GM12872 (cell line): Measurements from ENCODE around the gene SLAIN1.

ENCODE experiments used
- CTCF ChIP-seq: IDR thresholded peaks from 3 replicates; pipeline ENCODE4 v1.5.1; 2011; ENCODE audit warnings: low read depth, mild to moderate bottlenecking, low read length, moderate library complexity; ENCODE audit not compliant: insufficient read depth

The SLAIN1 gene

DNA sequence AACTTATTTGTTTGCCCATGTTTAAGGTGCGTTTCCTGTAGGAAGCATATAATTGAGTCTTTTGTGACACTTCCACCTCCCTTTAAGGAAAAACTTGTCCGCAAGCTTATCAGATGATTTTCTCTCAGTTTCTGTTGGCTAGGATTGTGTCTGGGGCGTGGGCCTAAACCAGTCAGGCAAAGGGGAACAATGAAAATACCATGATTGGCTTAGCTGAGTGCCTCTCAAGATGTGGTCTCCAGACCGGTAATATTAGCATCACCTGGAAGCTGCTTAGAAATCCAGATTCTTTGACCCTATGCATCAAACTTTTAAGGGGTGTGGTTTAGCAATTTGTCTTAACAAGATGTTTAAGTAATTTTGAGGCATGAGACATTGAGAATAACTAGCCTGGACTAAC is 20.0 kb downstream of the SLAIN1 start:
- no peak for TF ChIP-seq CTCF

GRCh38 chr13:77719128-77719527 is 21.6 kb downstream of the SLAIN1 start:
- no peak for TF ChIP-seq CTCF

GRCh38 chr13:77720988-77721387 is 23.5 kb downstream of the SLAIN1 start:
- TF ChIP-seq CTCF, result no peak

DNA sequence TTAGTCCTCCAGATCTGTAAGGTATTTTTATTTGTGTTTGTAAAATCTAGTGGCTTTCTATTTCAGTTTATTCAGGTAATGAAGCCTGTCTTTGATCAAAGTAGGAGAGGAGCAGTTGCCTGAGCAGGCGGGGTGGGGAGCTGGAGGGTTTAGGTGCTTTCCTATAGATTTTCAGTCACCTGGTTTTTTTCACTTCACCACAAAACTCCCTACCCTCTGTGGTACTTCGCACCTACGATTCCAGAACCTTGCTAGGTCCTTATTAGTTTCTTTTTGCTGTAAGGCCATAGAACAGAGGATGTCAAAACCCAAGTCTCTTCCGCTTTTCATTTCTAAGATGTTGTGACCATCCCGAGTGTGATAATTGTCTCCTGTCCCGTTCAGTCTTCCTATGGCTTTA is 26.6 kb downstream of the SLAIN1 start:
- TF ChIP-seq CTCF, result no peak

- no peak for TF ChIP-seq CTCF
Observed at GRCh38 chr13:77725071-77725470, 27.6 kb downstream of the SLAIN1 start.

DNA sequence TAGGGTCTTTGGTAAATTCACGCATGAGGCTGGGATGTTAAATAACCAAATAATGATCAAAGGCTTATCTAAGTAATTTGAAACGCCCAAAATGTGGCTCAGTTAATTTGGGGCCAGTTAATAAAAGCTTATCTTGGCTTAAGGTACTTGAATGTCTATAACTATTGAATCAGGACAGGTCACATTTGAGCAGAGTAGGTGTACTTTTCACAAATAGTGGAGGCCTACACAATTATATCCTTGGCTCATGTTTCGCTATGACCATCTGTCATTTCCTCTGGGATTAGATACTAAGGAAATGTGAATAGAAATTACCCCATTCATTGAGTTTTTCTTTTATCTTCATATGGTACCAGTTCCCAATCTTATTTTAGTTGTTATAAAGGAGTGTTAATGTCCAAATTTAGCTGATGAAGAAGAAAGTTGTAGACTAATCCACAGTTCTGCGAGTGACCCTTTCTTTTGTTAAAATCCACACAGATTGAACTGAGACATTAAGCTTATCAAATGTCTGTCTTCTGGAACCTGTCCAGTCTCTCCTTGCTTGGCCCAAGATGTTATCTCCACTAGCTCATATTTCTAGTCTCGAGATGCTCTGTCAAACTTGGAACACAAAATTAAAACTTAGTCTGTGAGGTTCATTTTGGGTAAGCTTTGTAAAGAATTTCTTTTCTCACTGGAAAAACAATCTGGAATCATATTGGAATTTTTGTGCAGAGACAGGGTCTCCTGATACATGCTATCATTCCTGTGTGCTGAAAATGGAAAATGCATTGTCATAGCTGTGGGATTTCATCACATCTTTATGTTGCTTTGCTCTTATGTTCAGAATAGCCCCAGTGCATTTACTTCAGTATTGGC is 31.0 kb downstream of the SLAIN1 start:
- no peak for TF ChIP-seq CTCF

DNA sequence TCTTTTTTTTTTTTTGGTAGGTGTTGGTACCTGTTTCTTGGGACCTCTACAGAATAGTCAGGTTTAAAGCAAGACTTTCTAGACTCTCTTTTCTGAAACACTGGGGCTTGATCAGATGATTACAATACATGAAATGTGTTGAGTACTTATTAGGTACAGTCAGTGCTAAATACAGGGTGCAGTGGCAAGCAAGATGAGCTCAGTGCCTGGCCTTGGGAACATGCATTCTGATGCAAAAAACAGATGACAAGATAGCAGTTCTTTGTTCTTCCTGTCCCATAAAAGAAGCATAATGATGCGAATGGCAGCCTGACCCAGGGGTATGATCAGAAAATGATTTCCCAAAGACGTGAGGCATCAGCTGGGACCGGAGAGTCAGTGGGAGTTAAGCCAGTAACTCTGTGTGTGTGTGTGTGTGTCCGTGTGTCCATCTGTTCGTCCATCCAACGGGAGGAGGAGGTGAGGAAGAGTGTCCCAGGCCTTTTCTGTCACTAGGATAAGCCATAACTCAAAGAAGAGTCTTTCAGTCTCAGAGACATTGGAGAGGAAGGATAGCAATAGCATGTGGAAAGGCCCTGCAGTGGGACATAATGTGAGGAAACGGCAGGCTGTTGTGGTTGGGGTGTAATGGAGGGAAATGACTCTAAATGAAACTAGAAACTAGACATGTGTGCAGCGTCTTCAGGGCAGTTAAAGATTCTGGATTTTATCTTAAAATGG is 32.2 kb downstream of the SLAIN1 start:
- no peak for TF ChIP-seq CTCF
